ENCODE results near the gene VPS33B.
"Not testable (repeated sequence)": the region's sequence is repeated elsewhere in the genome, so short reads cannot be mapped to it uniquely, and the experiment has no call there.

Gene VPS33B

DNA sequence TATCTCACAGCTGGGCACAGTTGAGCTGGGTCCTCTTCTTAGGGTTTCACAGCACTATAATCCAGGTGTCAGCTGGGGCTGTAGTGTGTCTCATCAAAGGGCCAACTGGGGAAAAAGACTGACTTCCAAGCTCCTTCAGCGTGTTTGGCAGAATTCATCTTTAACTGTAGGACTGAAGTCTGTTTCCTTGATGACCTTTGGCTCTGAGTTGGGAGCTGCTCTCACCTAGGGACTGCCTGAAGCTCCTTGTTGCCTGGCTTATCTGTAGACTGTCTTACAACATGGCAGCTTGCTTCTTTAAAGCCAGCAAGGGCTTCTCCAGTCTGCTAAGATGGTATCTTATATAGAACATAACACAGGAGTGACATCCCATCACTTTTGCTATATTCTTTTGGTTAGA, 5.3 kb upstream of the VPS33B start:
- no peak for DNase-seq

- DNase-seq = no peak
Measured at GRCh38 chr15:91023720-91024119, 1.3 kb upstream of the VPS33B start.

DNA sequence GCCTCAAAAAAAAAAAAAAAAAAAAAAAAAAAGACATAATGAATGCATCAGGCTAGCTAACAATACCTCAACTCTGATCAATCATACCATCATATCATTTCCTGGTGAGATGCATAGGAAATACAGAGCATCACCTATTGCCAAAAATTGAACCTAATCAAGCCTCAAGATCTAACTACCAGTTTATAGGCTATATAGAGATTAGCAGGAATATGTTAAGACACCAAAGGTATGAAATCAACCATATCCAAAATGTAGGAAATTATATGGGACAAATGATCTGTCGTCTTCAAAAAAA, 387 bp upstream of the VPS33B start:
- DNase-seq = no peak

DNA sequence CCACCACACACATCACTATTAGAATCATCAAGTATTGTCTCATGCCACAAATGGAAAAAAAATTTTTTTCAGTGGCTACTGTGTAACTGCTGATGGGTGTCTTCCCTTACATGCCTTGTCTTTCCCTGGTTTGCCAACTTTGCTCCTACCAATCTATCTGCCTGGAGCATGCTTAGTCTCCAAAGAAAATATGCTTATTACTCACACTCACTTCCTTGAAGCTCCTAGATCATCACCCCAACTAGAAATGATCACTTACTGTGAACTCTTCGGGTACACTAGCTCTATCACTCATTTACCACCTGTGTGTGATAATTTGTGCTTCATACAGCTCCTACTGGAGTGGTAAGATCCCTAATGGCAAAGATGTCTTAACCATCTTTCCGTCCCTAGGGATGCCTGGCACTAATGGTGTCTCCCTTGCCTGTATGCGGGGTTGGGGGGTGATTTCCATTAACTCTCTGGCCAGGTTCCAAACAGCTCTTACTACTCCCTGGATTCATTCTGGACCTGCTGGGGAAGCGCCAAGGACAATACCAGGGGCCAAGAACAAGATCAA, 799 bp downstream of the VPS33B start:
- DNase-seq = peak; percentile 28

DNA sequence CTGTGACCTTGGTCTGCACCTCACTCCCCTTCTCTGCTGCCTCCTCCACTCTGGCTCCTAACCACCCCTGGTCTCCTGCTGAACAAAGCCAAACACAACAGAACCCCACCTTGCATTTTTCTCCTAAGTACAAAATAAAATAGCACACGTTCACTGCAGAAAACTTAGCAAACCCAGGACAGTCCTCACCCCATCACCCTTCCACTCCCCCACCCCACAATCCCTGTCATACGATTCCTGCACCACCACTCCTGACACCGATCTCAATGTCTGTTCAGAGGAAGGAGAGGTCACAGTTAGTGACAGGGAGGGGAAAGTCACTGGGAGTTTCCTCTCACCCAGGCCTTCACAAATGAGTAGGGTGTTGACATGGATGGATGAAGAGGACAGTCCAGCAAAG, 4.2 kb downstream of the VPS33B start:
- DNase-seq = no peak

- no peak for DNase-seq
Measured at GRCh38 chr15:91017716-91018115, 4.7 kb downstream of the VPS33B start.

DNA sequence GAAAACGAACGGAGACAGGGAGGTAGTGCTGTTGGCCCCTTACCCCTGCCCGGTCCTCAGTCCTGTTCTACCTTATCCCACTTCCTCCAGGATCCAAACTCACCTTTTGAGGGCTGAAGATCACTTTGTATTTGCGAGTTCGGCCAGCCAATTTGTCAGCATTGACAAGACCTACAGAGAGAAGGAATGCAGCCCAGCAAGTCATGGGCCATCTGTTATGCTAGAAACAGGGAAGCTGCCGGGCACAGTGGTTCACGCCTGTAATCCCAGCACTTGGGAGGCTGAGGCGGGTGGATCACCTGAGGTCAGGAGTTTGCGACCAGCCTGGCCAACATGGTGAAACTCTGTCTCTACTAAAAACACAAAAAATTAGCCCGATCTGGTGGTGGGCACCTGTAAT, 8.7 kb downstream of the VPS33B start:
- not testable (repeated sequence) for DNase-seq

DNA sequence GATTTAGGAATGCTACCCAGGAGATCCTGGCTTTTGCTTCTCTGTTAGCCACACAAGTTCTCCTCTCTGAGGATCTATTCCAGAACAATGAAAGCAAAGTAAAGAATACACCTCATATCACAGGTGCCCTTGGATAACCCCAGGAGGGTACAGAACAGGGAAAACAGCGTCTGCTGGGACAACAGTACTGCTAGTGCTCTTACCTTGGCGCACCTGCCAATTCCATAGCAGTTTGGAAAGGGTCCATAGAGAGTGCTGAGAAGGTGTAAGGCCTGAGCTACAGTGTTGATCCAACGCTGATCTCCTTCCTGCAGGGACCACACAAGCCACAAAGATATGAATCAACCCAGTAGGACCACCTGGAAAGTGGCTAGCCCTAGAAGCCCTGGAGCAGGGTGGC, 15.1 kb downstream of the VPS33B start:
- no peak for DNase-seq

DNA sequence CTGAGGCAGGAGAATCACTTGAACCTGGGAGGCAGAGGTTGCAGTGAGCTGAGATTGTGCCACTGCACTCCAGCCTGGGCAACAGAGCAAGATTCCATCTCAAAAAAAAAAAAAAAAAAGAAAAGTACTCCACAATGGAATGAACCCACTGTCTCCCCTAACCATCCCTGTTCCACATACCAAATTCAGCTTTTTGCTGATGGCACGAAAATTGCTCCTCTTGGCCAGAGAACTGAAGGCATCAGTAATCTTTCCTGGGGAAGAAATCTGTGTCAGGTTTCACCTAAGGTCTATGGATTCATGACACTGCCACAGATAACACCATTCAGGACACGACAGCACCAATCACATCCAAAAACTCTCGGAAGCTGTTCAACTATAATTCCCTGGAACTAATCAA, 21.2 kb downstream of the VPS33B start:
- DNase-seq = no peak

- no peak for DNase-seq
Measured at GRCh38 chr15:90998737-90999136, 23.7 kb downstream of the VPS33B start.

- peak; percentile 96 for DNase-seq
Measured at GRCh38 chr15:90994417-90995311, 27.7 kb downstream of the VPS33B start, which contains the start of gene PRC1. Gene PRC1 (minus strand): TSS chr15:90994535. CDS start chr15:90994417, 118 bp downstream.

DNA sequence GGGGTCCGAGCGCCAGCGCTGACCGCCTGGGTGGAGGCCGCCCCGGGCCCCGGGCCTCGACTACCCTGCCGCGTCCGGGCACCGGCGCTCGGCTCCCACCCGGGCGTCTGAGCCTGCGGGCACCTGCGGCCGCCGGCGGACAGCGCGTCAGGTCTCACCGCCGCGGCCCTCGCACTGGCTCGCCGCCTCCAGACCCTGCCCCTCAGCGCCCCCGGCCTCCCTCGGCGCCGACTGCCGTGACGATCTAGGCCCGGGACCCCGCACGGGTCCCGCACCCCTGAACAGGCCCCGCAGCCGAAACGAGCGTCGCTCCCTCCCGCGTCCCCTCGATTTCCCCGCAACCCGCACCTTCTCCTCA, 28.4 kb downstream of the VPS33B start:
- DNase-seq = peak; percentile 27

GRCh38 chr15:90991587-90992285, 30.7 kb downstream of the VPS33B start:
- no peak for DNase-seq

- no peak for DNase-seq
Measured at GRCh38 chr15:90990446-90990845, 31.9 kb downstream of the VPS33B start.

- DNase-seq = no peak
Measured at GRCh38 chr15:90989040-90989768, 33.2 kb downstream of the VPS33B start.

- no peak for DNase-seq
Measured at GRCh38 chr15:90988296-90988695, 34.1 kb downstream of the VPS33B start.

- DNase-seq = no peak
Measured at GRCh38 chr15:90987561-90988141, 34.7 kb downstream of the VPS33B start.

DNA sequence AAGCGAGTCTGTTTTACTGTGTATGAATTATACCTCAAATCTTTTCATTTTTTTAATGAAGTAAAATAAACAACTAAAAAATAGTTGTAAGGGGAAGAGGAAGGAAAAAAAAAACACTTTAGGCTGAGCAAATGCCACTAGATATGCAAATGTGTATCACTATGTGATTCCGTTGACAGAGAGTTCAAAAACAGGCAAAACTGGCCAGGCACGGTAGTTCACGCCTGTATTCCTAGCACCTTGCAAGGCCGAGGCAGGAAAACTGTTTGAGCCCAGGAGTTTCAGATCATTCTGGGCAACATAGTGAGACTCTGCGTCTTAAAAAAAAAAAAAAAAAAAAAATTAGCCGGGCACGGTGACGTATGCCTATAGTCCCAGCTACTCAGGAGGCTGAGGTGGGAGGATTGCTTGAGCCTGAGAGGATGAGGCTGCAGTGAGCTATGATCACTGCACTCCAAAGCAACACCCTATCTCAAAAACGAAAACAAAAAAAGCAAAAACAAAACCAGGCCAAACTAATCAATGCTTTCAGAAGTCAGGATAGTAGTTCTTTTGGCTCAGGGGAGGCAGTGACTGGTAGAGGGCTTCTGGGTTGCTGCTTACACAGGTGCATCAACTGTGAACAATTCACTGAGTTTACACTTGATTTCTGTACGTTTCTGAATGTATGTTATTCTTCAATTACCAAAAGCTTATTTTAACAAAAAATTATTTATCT, 35.4 kb downstream of the VPS33B start:
- DNase-seq = no peak

GRCh38 chr15:90982135-90982534, 40.3 kb downstream of the VPS33B start:
- no peak for DNase-seq

GRCh38 chr15:90981681-90982080, 40.7 kb downstream of the VPS33B start:
- DNase-seq = no peak

GRCh38 chr15:90979582-90979981, 42.8 kb downstream of the VPS33B start:
- DNase-seq = no peak

- no peak for DNase-seq
Measured at GRCh38 chr15:90974216-90974615, 48.2 kb downstream of the VPS33B start.

All from NCI-H146 (cell line).